Measurements from ENCODE around the gene RPL13A. TPM values are rescaled to one million over a fixed set of nuclear protein-coding genes. Genes with fewer than 3 reads are reported as not detected.

Gene RPL13A
- total RNA-seq, 1 donor from 2014 or later, result 1,894 TPM

- no peak for DNase-seq (ENCODE audit: low spot score)
These were observed 19.2 kb downstream of the RPL13A start for GRCh38 chr19:49506575-49507105.

GRCh38 chr19:49507803-49508494 is 20.5 kb downstream of the RPL13A start:
- no peak for DNase-seq (ENCODE audit: low spot score)

GRCh38 chr19:49512970-49513745 is 25.8 kb downstream of the RPL13A start:
- peak; percentile 56 for DNase-seq (ENCODE audit: low spot score)

- DNase-seq (ENCODE audit: low spot score), result no peak
These were observed 26.3 kb downstream of the RPL13A start for GRCh38 chr19:49513746-49514118.

- no peak for DNase-seq (ENCODE audit: low spot score)
These were observed 26.7 kb downstream of the RPL13A start for GRCh38 chr19:49514151-49514550.

GRCh38 chr19:49515767-49516166 is 28.4 kb downstream of the RPL13A start:
- DNase-seq (ENCODE audit: low spot score), result peak; percentile 58

- DNase-seq (ENCODE audit: low spot score), result no peak
These were observed 30.6 kb downstream of the RPL13A start for GRCh38 chr19:49518033-49518432.

- DNase-seq (ENCODE audit: low spot score), result peak; percentile 45
These were observed 33.4 kb downstream of the RPL13A start for GRCh38 chr19:49520705-49521319.

- DNase-seq (ENCODE audit: low spot score), result no peak
These were observed 37.5 kb downstream of the RPL13A start for GRCh38 chr19:49524812-49525455.

GRCh38 chr19:49528211-49528771 is 40.9 kb downstream of the RPL13A start:
- peak; percentile 27 for DNase-seq (ENCODE audit: low spot score)

GRCh38 chr19:49530708-49531107 is 43.3 kb downstream of the RPL13A start:
- DNase-seq (ENCODE audit: low spot score), result no peak

GRCh38 chr19:49533551-49534488 is 46.4 kb downstream of the RPL13A start:
- DNase-seq (ENCODE audit: low spot score), result peak; percentile 70

GRCh38 chr19:49534632-49535385 is 47.4 kb downstream of the RPL13A start:
- DNase-seq (ENCODE audit: low spot score), result no peak

- no peak for DNase-seq (ENCODE audit: low spot score)
These were observed 49.6 kb downstream of the RPL13A start for GRCh38 chr19:49536921-49537462.

GRCh38 chr19:49538643-49539042 is 51.2 kb downstream of the RPL13A start:
- no peak for DNase-seq (ENCODE audit: low spot score)

GRCh38 chr19:49539192-49539952 is 52.0 kb downstream of the RPL13A start:
- no peak for DNase-seq (ENCODE audit: low spot score)
